Aorta (tissue), 5 donors: ENCODE measurements around the gene TTYH2. TPM values are rescaled to one million over a fixed set of nuclear protein-coding genes. Genes with fewer than 3 reads are reported as not detected.

ENCODE experiments used
- ATAC-seq: fragments of 200-7000 bp; cut with Tn5 transposase; one replicate; pipeline ENCODE4 v1.9.1; 2022; ENCODE audit warnings: moderate library complexity; ENCODE audit not compliant: low FRiP score
- DNase-seq, 2 donors: peaks; one replicate each; pipeline ENCODE4 v3.0.0-alpha.2; 2020
- H3K27ac ChIP-seq, 2 donors: one replicate each; pipeline ENCODE4 v1.5.1; 2013; ENCODE audit warnings: low read length in 2 of 2, mild to moderate bottlenecking in 2 of 2, moderate library complexity in 2 of 2, control low read depth in 1 of 2, inconsistent platforms in 1 of 2, low read depth in 1 of 2
- H3K27me3 ChIP-seq, 2 donors: one replicate each; pipeline ENCODE4 v1.6.1; 2013; ENCODE audit warnings: control low read depth in 1 of 2, low read length in 1 of 2, mild to moderate bottlenecking in 1 of 2, moderate library complexity in 1 of 2; ENCODE audit not compliant: insufficient read depth in 2 of 2, control insufficient read depth in 1 of 2
- H3K36me3 ChIP-seq, 2 donors: one replicate each; pipeline ENCODE4 v1.6.1; 2013; ENCODE audit warnings: control low read depth in 1 of 2, low read length in 1 of 2, mild to moderate bottlenecking in 1 of 2; ENCODE audit not compliant: insufficient read depth in 2 of 2, control insufficient read depth in 1 of 2
- H3K4me1 ChIP-seq, 2 donors: one replicate each; pipeline ENCODE4 v1.6.1; 2013; ENCODE audit warnings: low read length in 2 of 2, control low read depth in 1 of 2, mild to moderate bottlenecking in 1 of 2, moderate library complexity in 1 of 2; ENCODE audit not compliant: insufficient read depth in 2 of 2, control insufficient read depth in 1 of 2
- H3K4me3 ChIP-seq, 2 donors: one replicate each; pipeline ENCODE4 v1.5.1; 2013; ENCODE audit warnings: low read length in 2 of 2, control low read depth in 1 of 2, mild to moderate bottlenecking in 1 of 2
- H3K9me3 ChIP-seq: one replicate; pipeline ENCODE4 v1.6.1; 2013; ENCODE audit warnings: mild to moderate bottlenecking, low read length; ENCODE audit not compliant: control insufficient read depth
- WGBS, 2 donors: extraction: QIAGEN DNeasy Blood & Tissue Kit; methylation state at CpG; one replicate each; pipeline ENCODE4 v1.1.7; 2013; 5-methylcytosine and 5-hydroxymethylcytosine counted together
- intact Hi-C, 2 donors: fragments of 100-400 bp; cut with DNase I; formaldehyde crosslinking; loops; one replicate each; pipeline versions ENCODE4 v1.14.2 to v1.15.0; 2022
- polyA plus RNA-seq, 2 donors: library from polyadenylated mRNA; stranded (reverse); fragments of 200-250 nt; gene quantifications; one replicate each; pipeline ENCODE4 v1.2.3, GENCODE V29; 2013
- total RNA-seq, 2 donors: library from RNA; stranded (reverse); fragmentation: NEBNext Ultra II Directional; extraction: Animal tissue kit (Norgen Biotek cat#: 25700); gene quantifications; one replicate each; pipeline ENCODE4 v1.2.1, GENCODE V29; 2021
- donor health status: healthy with polysubstance abuse.
- donor health status: Bipolar disorder and iron deficiency.
- donor health status: DM: no; HTN: no; CAD: no.
- donor health status: DM: no; HTN: no; CAD: no.
- donor health status: DM: yes; HTN: yes; CAD: no.

TTYH2 gene
- total and polyA plus RNA-seq, 4 donors: 3.1 to 13.0 (median 4.4) TPM

DNA sequence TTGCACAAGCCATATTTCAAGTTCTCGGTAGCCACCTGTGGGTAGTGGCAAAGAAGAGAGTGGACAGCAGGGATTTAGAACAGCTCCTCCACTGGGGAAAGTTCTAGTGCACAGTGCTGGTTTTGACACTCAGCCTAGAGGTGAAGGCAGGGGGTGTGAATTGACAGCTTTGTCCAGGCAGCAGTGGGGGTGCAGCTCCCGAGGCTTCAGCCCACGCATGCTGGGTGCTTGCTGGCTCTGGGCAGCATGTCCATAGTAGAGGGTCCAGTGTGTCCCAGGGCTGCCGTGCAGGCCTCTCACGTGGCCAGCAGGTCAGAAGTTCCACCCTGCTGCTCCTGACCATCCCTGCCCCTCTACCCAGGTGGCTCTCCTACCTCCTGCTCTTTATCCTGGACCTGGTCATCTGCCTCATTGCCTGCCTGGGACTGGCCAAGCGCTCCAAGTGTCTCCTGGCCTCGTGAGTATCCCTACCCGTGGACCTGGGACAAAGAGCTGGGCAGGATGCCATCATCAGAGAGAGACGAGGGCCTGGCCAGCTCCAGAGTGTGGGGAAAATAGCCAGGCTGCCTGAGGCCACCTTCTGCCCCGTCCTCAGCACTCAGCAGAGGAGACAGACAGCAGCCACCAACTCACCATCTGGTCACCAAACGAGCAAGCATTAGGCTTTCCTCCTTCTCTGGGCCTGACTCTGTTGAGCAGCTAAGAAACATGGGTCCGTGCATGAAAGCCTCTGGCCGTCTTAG, 29.8 kb downstream of the TTYH2 start:
- ATAC-seq: no peak

DNA sequence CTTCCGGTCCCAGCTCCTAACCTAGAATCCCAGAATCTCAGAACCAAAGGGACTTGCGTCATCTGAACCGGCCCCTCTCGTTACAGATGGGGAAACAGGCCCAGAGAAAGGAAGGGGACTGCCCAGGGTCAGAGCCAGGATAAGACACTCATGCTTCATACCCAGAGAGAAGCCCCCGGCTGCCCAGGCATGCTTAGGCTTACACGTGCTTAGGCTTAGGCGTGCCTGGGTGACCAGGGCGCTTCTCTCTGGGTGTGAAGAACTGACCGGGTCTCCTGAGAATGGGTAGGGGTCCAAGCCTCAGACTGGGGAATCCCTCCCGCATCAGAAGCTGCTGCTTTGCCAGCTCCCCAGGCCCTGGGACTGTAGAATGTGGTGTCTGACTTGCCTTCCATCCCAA, 30.8 kb downstream of the TTYH2 start:
- no peak for ATAC-seq
- 88 to 91% methylated on average over 10 of the region's 10 CpGs for WGBS, 2 donors
- Histone ChIP-seq H3K36me3 (no peaks in the 10 kb centered on the region), H3K27ac (no peak overlapping the region), H3K4me3 (no peak overlapping the region), H3K4me1 (no peaks in the 10 kb centered on the region), H3K9me3 (no peaks in the 10 kb centered on the region), H3K27me3 (no peaks in the 10 kb centered on the region)
- DNase-seq: no peak
- intact Hi-C loops: no loop called here

More for the DNA sequence above, 29.8 kb downstream of the TTYH2 start:
- no peaks in the 10 kb centered on the region for H3K27me3 ChIP-seq
- H3K27ac ChIP-seq: no peak overlapping the region
- intact Hi-C loops: no loop called here
- WGBS, 2 donors: 55 to 62% methylated on average over 13 of the region's 13 CpGs
- no peaks in the 10 kb centered on the region for H3K4me1 ChIP-seq
- no peaks in the 10 kb centered on the region for H3K36me3 ChIP-seq
- no peak overlapping the region for H3K4me3 ChIP-seq
- no peaks in the 10 kb centered on the region for H3K9me3 ChIP-seq
- no peak for DNase-seq

DNA sequence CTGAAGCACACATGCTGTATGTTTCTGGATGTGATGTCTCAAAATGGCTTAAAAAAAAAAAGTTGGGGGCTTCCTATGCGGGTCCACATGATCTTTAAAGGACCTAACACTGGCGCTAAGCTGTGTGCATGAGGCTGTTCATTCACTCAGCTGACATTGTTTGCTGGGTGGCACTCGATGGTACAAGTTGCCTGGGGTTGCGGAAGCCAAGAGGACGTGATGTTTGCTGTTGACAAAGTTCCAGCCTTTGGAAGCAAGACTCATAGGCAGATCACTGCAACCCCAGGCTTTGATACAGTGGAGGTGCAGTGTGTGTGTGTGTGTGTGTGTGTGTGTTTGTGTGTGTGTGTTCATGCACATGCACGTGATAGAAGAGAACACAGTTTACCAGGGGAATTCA, 31.2 kb downstream of the TTYH2 start:
- ATAC-seq (no peak), DNase-seq (no peak)
- Histone ChIP-seq H3K36me3 (no peaks in the 10 kb centered on the region), H3K9me3 (no peaks in the 10 kb centered on the region), H3K4me1 (no peaks in the 10 kb centered on the region), H3K27me3 (no peaks in the 10 kb centered on the region), H3K27ac (no peak overlapping the region), H3K4me3 (no peak overlapping the region)
- 81 to 87% methylated on average over 6 of the region's 6 CpGs for WGBS, 2 donors
- intact Hi-C loops: no loop called here

DNA sequence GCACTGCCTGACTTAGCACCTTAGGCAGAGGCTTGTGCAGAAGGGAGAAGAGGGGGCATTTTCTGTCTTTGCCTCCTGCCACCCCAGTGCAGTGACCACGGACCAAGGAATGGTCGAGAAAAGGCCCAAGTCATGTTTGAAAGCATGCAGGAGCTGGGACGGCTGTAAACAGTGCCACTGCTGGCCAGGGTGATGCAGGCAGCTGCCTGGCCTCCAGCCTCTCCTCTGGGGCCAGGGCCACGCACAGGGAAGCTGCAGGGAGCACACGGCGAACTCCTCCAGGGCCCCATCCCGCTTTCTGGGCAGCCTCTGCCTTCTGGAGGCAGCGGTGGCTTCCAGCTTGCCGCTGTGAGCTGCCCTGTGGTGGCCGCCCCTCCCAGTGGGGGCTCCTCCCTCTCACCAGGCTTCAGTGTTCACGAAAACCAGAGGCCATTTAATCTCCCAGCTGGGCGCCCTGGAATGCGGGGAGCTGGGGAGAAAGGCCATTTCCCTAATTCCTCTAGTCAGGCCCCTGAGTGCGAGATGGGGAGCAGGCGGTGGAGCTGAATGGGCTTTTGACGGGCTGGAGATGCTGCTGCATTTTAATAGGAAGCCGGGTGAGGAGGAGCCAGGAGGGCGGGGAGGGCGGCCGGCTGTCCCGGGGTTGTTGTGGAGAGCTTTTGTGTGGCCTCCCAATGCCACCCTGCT, 31.9 kb downstream of the TTYH2 start:
- Histone ChIP-seq H3K27ac (no peak overlapping the region), H3K36me3 (no peaks in the 10 kb centered on the region), H3K4me3 (no peak overlapping the region), H3K9me3 (no peaks in the 10 kb centered on the region), H3K27me3 (no peaks in the 10 kb centered on the region), H3K4me1 (no peaks in the 10 kb centered on the region)
- intact Hi-C loops: no loop called here
- 68 to 74% methylated on average over 18 to 21 of the region's 21 CpGs for WGBS, 2 donors
- no peak for DNase-seq
- no peak for ATAC-seq

DNA sequence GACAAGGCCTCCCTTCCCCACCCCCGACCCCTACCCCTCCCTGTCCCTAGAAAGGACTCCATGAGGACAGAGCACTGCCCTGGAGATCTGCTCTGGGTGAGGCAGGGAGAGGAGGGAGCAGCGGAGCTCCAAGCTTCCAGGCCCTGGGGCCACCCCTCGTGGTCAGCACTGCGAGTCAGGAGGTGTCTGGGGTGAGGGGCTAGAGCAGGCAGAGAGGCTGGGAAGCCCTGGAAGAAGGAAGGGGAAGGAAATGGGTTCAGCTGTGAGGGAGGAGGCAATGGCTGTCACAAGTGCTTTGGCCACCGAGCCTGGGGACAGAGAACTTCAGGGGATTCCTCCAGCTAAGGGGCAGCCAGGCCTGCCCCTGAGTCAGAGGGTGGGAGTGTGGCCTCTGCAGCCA, 32.5 kb downstream of the TTYH2 start:
- intact Hi-C loops: no loop called here
- no peak for ATAC-seq
- H3K9me3 ChIP-seq: no peaks in the 10 kb centered on the region

DNA sequence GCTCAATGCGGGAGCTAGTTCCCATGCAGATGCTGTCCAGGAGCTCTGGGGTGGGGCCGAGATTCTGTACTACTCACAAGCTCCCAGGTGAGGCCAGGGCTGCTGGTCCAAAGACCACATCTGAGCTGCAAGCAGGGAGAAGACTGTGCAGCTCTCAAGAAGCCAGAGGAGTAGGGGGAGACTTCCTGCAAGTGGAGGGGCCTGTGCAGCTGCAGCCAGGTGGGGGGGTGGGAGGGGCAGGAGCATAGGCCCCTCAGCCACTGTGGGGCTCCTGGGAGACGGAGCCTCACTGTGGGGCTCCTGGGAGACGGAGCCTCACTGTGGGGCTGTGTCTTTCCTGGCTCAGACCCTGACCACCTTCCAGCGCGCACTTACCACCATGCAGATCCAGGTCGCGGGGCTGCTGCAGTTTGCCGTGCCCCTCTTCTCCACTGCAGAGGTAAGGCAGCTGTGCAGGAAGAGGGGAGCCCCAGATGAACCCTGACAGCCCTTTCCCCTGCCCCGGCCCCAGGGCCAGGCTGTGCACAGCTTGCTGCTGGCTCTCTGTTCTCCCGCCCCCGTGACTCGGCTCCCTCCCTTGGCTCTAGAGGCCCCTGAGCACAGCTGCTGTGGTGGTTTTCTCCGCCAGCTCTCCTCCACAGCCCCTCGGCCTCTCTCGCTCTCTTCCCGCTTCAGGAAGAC, 36.4 kb downstream of the TTYH2 start:
- WGBS, 2 donors: 83 to 87% methylated on average over 13 to 17 of the region's 17 CpGs
- intact Hi-C loops: no loop called here
- Histone ChIP-seq H3K36me3 (no peaks in the 10 kb centered on the region), H3K4me1 (no peaks in the 10 kb centered on the region), H3K4me3 (no peak overlapping the region), H3K27me3 (no peaks in the 10 kb centered on the region), H3K27ac (no peak overlapping the region), H3K9me3 (no peaks in the 10 kb centered on the region)
- ATAC-seq: no peak
- DNase-seq: no peak

More for the DNA sequence above, 32.5 kb downstream of the TTYH2 start:
- Histone ChIP-seq H3K36me3 (no peaks in the 10 kb centered on the region), H3K27me3 (no peaks in the 10 kb centered on the region), H3K4me3 (no peak overlapping the region), H3K27ac (no peak overlapping the region), H3K4me1 (no peaks in the 10 kb centered on the region)
- WGBS, 2 donors: 85 to 88% methylated on average over 5 of the region's 5 CpGs
- peak in 1 of 2 donors; percentile 68 for DNase-seq

DNA sequence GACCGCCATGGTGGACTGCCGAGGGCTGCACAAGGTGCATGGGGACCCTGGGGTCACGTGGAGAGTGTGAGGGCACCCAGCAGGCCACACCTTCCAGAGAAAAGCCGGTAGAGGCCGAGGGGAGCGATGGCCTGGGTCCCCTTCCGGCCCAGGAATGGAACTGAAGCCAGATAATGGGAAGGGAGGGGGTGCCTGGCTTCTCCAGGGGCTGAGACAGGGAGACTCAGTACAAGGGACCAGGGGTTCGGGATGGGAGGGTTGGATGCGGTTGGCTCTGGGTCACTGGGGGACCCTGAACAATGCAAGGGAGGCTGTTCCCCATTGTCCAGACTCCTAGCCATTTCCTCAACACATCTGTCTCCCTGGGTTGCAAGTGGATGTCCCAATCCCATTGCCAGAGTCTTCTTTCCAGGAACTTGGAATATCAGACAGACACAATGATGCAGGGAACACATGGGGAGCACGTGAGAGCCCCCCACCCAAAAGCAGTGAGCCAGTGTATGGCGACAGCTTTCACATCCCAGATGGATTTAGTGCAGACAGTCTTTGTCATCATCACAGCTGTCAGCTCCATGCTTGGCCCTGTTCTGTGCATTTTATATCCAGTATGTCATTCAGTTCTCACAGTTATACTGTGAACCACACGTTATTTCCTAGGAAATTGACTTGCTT, 37.1 kb downstream of the TTYH2 start:
- DNase-seq: no peak
- no peak overlapping the region for H3K27ac ChIP-seq

DNA sequence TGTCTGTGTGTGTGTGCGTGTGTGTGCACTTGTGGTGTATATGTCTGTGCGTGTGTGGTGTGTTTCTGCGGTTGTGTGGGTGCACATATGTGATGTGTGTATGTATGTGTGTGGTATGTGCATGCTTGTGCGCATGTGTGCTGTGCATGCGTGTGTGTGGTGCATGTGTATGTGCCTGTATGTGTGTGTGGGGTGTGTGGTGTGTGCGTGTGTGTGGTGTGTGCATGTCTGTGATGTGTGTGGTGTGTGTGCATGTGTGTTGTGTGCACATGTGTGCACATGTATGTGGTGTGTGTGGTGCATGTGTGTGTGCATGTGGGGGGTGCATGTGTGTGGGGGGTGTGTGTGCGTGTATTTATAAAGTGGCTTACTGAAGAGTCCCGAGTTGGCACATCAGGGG, 37.7 kb downstream of the TTYH2 start:
- intact Hi-C loops: no loop called here
- no peak overlapping the region for H3K27ac ChIP-seq
- H3K36me3 ChIP-seq: no peaks in the 10 kb centered on the region
- 81 to 93% methylated on average over 8 of the region's 8 CpGs for WGBS, 2 donors
- no peak for DNase-seq
- H3K27me3 ChIP-seq: no peaks in the 10 kb centered on the region
- H3K9me3 ChIP-seq: no peaks in the 10 kb centered on the region
- H3K4me3 ChIP-seq: no peak overlapping the region
- no peaks in the 10 kb centered on the region for H3K4me1 ChIP-seq
- ATAC-seq: no peak

More for the DNA sequence above, 37.1 kb downstream of the TTYH2 start:
- Histone ChIP-seq H3K4me3 (no peak overlapping the region), H3K4me1 (no peaks in the 10 kb centered on the region), H3K9me3 (no peaks in the 10 kb centered on the region), H3K27me3 (no peaks in the 10 kb centered on the region), H3K36me3 (no peaks in the 10 kb centered on the region)
- intact Hi-C loops: no loop called here
- WGBS, 2 donors: 64 to 85% methylated on average over 12 of the region's 12 CpGs
- no peak for ATAC-seq
